ENCODE measurements around the gene PLXDC2. TPM values are rescaled to one million over a fixed set of nuclear protein-coding genes. Genes with fewer than 3 reads are reported as not detected.
"Not testable (repeated sequence)": the region's sequence is repeated elsewhere in the genome, so short reads cannot be mapped to it uniquely, and the experiment has no call there.

The PLXDC2 gene
- total RNA-seq (ENCODE audit: low replicate concordance): 3.2 and 11.2 TPM in 2 replicates

- H3K4me3 ChIP-seq (ENCODE audit: low read depth, low read length): peak within 1 kb of the TSS; percentile 67
- TF ChIP-seq CTCF (IDR thresholded peaks at IDR 0.05; ENCODE audit: insufficient read depth, low read length): no peak
- DNase-seq (ENCODE audit: low read depth): peak; percentile 51
Observed at GRCh38 chr10:19816411-19817230, at the start of gene PLXDC2. PLXDC2 (plus strand) TSS chr10:19816432.

- H3K4me3 ChIP-seq (ENCODE audit: low read depth, low read length): no peak overlapping the region
Observed at GRCh38 chr10:19767876-19768275, 48.4 kb upstream of the PLXDC2 start.

GRCh38 chr10:19769826-19770225 lies 46.4 kb upstream of the PLXDC2 start:
- not testable (repeated sequence) for DNase-seq (ENCODE audit: low read depth); H3K4me3 ChIP-seq (ENCODE audit: low read depth, low read length)

More at GRCh38 chr10:19767876-19768275, 48.4 kb upstream of the PLXDC2 start:
- no peak for TF ChIP-seq CTCF (IDR thresholded peaks at IDR 0.05; ENCODE audit: insufficient read depth, low read length)
- DNase-seq (ENCODE audit: low read depth): no peak

DNA sequence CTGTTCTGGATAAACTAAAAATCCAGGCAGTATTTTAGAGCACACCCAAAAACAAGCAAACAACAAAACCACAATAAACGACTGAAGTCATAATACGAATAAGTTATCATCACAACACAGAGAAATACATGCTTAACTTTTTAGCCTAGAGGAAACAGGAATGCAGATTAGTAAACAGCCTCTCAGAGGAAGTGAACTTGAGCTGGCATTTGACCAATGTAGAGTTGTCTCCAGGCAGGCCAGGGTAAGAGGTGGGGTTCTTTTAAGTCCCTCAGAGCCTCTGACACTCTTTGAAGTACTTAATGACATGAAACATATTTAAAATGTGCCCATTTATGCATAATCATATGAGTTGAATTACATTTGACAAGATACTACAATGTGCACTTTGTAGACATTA lies 43.3 kb upstream of the PLXDC2 start:
- no peak for TF ChIP-seq CTCF (IDR thresholded peaks at IDR 0.05; ENCODE audit: insufficient read depth, low read length)
- no peak for DNase-seq (ENCODE audit: low read depth)
- H3K4me3 ChIP-seq (ENCODE audit: low read depth, low read length): no peak overlapping the region

DNA sequence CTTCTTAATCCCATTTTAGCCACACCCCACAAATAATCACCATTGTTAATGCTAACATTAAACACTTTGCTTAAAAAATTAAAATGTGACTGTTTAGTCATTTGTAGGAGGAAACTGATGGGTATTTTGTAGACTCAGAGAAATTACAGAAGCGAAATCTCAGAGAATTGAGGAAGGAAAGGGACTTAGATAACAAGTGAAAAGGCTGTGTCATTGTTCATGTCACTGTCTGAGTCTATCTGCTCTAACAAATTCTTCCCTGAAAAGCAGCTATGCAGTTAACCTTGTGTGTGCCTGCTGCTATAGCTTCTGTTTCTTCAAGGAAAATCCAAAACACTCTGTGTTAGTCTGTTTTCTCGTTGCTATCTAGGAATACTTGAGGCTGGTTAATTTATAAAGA lies 40.9 kb upstream of the PLXDC2 start:
- no peak for TF ChIP-seq CTCF (IDR thresholded peaks at IDR 0.05; ENCODE audit: insufficient read depth, low read length)
- no peak for DNase-seq (ENCODE audit: low read depth)
- no peak overlapping the region for H3K4me3 ChIP-seq (ENCODE audit: low read depth, low read length)

GRCh38 chr10:19777806-19778205 lies 38.4 kb upstream of the PLXDC2 start:
- H3K4me3 ChIP-seq (ENCODE audit: low read depth, low read length): no peak overlapping the region
- TF ChIP-seq CTCF (IDR thresholded peaks at IDR 0.05; ENCODE audit: insufficient read depth, low read length): no peak
- no peak for DNase-seq (ENCODE audit: low read depth)

- no peak overlapping the region for H3K4me3 ChIP-seq (ENCODE audit: low read depth, low read length)
- no peak for TF ChIP-seq CTCF (IDR thresholded peaks at IDR 0.05; ENCODE audit: insufficient read depth, low read length)
- no peak for DNase-seq (ENCODE audit: low read depth)
Observed at GRCh38 chr10:19778996-19779395, 37.2 kb upstream of the PLXDC2 start.

All from fibroblast of the aortic adventitia (primary cell).